Kidney glomerular epithelial cell (primary cell): Measurements from ENCODE around the gene PAMR1.
A peak's percentile ranks its signal among the peaks of the same experiment; 100 is the strongest.

Experiments
- DNase-seq: peaks from one replicate; lab custom pipeline; 2025; lab: John Stamatoyannopoulos, UW

PAMR1 gene

GRCh38 chr11:35496416-35496815, 29.0 kb downstream of the PAMR1 start:
- DNase-seq, result no peak

DNA sequence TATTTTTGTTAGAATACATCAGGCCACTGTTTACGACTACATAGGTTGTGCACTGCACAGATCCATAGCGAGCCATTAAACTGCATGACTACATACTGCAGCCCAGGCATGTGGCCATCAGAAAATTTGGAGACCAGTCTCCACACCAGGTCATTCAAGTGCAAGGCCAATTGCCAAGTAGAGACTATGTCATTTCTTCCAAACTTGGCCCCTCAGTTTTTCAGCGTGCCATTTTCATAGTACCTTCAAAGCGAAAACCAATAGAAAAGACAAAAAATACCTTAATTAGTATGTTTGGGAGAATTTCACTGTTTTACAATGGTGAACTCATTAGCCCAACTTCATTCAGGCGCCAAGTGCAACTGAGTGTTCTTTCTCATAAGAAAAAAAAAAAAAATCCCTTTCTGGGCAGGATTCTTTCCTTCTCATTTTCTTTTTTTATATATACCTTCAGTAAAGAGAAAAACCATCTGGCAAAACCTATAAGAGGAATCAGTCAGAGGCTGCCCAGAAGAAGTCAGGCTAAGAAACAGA, 30.4 kb downstream of the PAMR1 start:
- DNase-seq, result no peak

- DNase-seq, result peak; percentile 75
These were observed 34.1 kb downstream of the PAMR1 start for GRCh38 chr11:35491231-35491871.

DNA sequence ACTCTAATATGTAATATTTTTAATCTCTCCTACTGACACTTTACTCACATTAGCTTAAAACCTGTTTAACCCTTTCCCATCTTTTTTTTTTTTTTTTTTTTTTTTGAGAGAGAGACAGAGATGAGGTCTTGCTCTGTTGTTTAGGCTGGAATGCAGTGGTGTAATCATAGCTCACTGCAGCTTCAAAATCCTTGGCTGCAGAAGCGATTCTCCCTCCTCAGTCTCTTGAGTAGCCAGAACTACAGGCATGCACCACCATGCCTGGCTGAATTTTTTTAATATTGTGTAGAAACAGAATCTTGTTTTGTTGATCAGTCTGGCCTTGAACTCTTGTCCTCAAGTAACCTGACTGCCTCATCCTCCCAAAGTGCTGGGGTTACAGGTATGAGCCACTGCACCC, 37.3 kb downstream of the PAMR1 start:
- DNase-seq, result no peak

- DNase-seq, result no peak
These were observed 37.8 kb downstream of the PAMR1 start for GRCh38 chr11:35487532-35488078.

- no peak for DNase-seq
These were observed 38.5 kb downstream of the PAMR1 start for GRCh38 chr11:35486934-35487333.

- DNase-seq, result no peak
These were observed 39.0 kb downstream of the PAMR1 start for GRCh38 chr11:35486446-35486845.

DNA sequence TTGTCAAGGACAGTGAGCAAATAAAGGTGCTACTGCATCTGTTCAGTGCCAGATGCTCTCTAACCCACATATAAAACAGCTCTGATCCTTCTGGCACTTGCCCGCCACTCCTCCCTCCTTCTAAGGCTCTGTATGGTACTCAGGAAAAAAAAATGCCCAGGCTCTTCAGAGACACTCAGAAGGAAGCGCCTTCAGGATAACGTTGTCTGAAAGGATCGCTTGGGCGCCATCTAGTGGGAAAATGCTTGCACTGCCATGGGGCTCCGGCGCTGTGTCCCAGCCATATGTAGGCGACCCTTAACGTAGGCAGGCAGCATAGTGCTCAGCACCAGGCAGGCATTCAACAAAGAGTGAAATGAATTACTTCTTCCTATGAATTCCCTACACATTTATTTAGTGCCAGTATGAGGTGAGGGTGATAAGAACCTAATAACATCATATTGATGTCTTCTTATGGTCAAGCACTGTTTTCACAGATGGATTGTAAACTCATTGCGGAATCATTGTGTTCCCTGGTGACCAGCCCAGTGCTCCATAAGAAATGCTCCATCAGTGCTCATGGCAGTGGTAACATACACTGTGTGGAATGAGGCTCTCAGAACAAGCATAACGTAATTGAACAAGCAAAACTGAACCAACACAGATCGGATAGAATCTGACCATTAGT, 39.6 kb downstream of the PAMR1 start:
- peak; percentile 79 for DNase-seq

DNA sequence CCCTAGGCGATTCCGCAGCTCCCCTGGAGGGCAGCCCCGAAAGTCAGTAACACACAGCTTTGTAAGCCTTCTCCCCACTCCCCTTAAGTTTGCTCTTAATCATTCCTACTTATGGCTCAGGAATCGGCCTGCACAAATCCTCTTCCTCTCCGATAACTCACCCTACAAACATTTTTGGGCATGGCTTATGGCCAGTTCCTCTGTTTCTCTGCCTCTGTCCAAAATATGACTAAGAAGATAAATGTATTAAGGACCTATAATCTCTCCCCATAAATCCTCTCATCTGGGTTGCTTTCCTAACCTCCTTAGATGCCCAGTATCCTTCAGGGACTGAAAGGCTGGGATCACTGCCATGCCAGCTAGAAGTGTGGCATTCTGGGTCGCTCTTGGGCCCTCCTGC, 41.0 kb downstream of the PAMR1 start:
- DNase-seq, result no peak

DNA sequence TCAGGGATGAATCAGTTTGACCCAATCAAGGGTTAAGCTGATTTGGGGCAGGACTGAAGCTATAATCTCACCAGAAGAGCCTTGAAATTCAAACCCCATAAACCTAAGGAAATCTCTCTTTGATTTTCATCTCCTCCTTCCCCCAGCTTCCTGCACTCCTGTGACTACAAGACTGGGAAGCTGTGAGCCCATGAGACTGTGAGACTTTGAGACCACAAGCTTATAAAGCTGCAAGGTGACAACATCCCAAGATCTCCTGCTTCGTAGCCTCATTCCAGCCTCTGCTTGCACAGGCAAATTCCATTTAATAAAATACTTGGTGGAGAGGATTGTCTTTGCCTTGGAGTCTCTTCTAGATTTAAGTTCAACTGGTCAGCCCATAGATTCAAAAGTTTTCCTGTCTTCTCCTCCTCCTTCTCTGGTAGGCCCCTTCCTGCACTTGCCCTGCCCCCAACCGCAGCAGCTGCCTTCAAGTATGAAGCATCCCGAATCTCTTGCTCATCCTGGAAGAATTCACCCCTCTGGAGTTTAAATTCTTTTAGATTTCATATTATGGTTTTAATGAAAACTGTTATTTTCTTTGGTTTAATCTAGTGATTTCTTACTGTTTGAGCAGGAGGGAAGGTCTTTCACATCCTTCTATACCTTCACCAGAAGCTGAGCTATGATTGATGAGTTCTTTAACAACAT, 42.1 kb downstream of the PAMR1 start:
- no peak for DNase-seq

- DNase-seq, result no peak
These were observed 45.7 kb downstream of the PAMR1 start for GRCh38 chr11:35479731-35480130.

GRCh38 chr11:35478471-35479091, 46.8 kb downstream of the PAMR1 start:
- DNase-seq, result no peak

DNA sequence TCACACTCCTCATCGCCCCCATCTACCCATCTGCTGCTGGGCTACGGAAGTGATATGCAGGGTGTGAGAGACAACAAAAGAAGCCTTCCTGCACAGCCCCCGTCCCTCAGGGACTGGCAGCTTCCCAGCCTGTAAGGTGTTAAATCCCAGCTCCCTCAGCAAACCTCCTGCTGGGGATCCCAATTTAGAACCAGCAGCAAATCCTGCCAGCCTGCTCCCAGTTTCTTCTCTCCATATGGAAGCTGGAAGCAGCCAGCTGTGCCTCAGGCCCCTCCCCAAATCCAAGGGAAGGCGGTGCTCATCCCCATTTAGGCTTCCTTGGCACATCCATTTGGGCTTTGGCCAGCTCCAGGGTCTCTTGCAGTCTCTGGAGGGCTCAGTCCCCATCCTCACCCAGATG, 47.5 kb downstream of the PAMR1 start:
- no peak for DNase-seq

- no peak for DNase-seq
These were observed 50.7 kb downstream of the PAMR1 start for GRCh38 chr11:35474688-35475087.

DNA sequence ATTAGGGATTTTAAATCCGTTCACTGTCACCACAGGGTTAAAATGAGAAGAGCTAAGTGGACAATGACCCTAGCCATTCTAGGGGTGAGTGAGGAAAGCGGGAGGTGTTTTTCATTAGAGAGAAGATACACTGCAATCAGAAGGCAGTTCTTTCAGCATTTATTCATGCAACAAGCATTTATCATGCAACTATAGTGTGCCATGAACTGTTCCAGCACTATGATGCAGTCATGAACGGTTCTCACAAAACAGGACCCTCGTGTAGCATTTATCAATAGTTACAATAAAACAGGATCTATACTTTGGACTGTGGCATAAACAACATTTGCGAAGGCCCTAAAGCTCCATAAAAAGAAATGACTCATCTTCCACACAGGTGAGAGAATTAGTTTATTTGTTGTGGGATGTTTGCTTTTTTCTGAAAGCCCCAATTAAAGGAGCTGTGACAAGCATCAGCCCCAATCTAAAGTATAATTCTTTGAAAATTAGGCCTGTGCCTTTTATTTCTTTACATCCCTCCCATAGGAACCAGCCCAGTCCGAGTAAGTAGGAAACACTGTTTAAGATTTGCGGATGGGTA, 51.5 kb downstream of the PAMR1 start:
- DNase-seq, result no peak

DNA sequence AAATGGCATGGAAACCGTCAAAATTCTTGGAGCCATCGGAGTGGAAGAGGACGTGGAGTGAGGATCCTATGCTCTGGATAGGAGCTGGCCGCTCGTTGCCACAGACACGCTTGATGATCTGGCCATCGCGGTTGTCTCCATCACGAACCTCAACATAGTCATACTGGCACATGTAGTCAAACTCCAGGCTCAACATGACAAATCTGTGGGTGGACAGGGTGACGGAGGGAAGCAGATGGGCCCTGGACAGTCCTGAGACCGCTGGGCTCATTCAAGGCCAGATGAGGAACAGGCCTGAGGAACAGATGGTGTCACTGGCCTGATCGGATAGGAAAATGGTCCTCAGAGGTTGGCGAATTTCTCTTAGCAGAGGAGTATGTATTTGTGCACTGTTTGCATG, 54.8 kb downstream of the PAMR1 start:
- DNase-seq, result no peak

DNA sequence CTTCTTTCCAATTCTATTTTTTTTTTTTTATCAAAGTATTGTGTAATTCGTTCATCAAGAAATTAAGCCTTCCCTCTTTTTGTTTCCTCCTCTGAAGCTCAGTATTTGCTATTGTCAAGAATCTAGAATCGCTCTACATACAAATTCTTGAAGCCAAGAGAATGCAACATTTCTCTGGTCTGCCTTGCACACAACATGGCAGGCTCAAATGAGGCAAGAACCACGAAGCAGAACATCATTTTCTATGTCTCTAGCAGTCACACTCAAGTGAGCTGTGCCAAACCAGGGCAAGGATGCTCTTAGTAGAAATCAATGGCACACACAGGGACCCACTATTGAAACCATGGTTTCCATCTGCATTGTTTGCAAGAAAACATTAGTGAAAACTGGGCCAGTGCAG, 59.4 kb downstream of the PAMR1 start:
- no peak for DNase-seq

DNA sequence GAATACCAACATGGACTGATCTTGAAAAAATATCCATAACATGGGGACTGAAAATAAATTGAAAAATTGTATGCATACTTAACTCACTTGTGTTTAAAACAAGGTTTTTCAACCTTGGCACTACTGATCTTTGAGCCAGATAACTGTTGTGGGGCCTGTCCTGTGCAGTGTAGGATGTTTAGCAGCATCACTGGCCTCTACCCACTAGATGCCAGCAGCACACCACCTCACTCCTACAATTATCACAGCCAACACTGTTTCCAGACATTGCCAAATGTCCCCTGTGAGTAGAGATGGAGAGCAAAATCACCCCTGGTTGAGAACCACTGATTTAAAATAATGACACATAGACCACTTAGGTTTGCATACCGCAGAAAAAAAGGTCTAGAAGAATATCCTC, 61.1 kb downstream of the PAMR1 start:
- DNase-seq, result no peak

DNA sequence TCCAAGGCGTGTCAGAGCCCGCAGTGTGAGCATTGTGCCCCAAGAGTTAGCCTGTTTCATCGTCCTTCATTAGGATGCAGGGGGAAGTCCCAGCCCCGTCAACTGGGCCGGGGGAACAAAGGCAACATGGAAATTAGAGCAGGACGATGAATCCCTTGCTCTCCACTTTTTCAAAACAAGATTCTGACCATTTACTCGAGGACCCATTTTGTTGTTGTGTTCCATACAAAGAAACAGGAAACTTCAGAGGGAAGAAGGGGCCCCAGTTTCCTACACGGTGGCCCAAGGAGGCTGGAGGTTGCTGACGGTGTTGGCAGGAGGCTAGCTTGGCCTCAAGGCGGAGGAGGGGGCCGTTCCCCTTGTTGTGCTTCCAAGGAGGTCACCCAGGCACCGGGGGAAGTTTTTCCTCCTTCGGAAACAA, 62.1 kb downstream of the PAMR1 start:
- DNase-seq, result no peak

- no peak for DNase-seq
These were observed 63.4 kb downstream of the PAMR1 start for GRCh38 chr11:35461917-35462538.

DNA sequence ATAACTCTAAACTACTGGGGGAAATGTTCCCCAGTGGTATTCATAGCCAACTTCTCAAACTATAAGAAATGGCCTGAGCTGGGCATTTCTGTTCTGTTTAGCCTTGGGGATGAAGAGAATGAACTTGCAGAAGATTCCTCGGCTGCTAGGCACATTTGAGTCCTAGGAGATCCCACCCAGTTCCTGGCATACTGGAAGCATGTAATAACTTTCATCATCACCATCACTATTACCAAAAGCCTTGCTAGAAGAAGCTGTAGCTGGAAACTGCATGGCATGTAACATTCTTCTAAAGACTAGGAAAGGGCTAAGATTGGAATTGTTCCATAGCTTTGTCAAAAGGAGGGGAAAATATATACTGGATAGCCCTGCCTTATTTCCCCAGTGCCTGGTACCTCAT, 65.9 kb downstream of the PAMR1 start:
- DNase-seq, result no peak

DNA sequence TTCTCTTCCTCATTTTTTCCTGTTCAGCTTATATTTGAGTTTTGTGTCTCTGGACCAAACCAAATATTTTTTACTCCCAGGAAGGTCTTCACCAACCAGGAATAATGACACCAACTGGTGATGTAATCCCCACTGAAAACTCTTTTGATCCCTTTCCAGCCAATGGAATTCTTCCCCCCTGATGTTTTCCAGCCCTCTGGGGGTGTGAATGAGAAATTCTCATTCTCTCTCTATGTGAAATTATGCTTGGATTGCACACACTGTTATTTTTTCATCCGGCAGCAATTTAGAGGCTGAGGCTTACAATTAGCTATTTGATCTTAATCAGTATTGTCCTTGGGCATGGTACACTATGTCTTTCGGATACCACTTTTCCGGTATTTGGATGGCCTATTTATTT, 66.6 kb downstream of the PAMR1 start:
- no peak for DNase-seq
